ENCODE data around the gene FOXA2. TPM values are rescaled to one million over a fixed set of nuclear protein-coding genes. Genes with fewer than 3 reads are reported as not detected.

FOXA2 gene
- total RNA-seq, 1 donor from 2014 or later: 23.5 TPM

GRCh38 chr20:22548040-22548439 lies 36.3 kb downstream of the FOXA2 start:
- no peaks in the 10 kb centered on the region for H3K36me3 ChIP-seq
- ATAC-seq: no peak
- H3K4me1 ChIP-seq: no peaks in the 10 kb centered on the region
- no peak overlapping the region for H3K4me3 ChIP-seq
- intact Hi-C loops (cut with DNase I): no loop called here
- no peak for DNase-seq
- no peaks in the 10 kb centered on the region for H3K9me3 ChIP-seq
- H3K27me3 ChIP-seq (ENCODE audit: low read depth): no peaks in the 10 kb centered on the region
- H3K27ac ChIP-seq: no peak overlapping the region
- TF ChIP-seq, protein P1, sequence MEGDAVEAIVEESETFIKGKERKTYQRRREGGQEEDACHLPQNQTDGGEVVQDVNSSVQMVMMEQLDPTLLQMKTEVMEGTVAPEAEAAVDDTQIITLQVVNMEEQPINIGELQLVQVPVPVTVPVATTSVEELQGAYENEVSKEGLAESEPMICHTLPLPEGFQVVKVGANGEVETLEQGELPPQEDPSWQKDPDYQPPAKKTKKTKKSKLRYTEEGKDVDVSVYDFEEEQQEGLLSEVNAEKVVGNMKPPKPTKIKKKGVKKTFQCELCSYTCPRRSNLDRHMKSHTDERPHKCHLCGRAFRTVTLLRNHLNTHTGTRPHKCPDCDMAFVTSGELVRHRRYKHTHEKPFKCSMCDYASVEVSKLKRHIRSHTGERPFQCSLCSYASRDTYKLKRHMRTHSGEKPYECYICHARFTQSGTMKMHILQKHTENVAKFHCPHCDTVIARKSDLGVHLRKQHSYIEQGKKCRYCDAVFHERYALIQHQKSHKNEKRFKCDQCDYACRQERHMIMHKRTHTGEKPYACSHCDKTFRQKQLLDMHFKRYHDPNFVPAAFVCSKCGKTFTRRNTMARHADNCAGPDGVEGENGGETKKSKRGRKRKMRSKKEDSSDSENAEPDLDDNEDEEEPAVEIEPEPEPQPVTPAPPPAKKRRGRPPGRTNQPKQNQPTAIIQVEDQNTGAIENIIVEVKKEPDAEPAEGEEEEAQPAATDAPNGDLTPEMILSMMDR (IDR thresholded peaks at IDR 0.05): no peak

- Histone ChIP-seq H3K36me3 (no peaks in the 10 kb centered on the region), H3K27me3 (ENCODE audit: low read depth) (no peaks in the 10 kb centered on the region), H3K27ac (no peak overlapping the region), H3K4me3 (no peak overlapping the region), H3K9me3 (no peaks in the 10 kb centered on the region), H3K4me1 (no peaks in the 10 kb centered on the region)
- DNase-seq: no peak
- intact Hi-C loops (cut with DNase I): no loop called here
- ATAC-seq: no peak
- TF ChIP-seq, protein P1 (IDR thresholded peaks at IDR 0.05): no peak
Observed at GRCh38 chr20:22546344-22546743, 38.0 kb downstream of the FOXA2 start.

DNA sequence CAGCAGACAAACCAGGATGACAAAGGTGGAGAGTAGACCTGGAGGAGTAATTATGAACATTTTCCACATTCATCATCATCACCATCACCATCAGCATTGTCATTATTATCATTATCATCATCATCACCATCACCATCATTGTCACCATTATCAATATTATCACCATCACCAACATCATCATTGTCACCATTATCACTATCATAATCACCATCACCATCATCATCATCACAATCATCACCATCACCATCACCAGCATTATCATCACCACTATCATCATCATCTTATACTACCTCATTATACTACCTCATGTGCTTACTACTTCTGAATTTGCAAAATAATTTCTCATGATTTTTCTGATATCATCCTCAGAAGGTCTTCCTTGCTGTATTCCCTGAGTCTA lies 39.3 kb downstream of the FOXA2 start:
- no peaks in the 10 kb centered on the region for H3K9me3 ChIP-seq
- no peak overlapping the region for H3K27ac ChIP-seq
- TF ChIP-seq, protein P1 (IDR thresholded peaks at IDR 0.05): no peak
- no peaks in the 10 kb centered on the region for H3K36me3 ChIP-seq
- no peaks in the 10 kb centered on the region for H3K27me3 ChIP-seq (ENCODE audit: low read depth)
- ATAC-seq (no peak), DNase-seq (no peak)
- intact Hi-C loops (cut with DNase I): no loop called here
- no peak overlapping the region for H3K4me3 ChIP-seq
- H3K4me1 ChIP-seq: no peaks in the 10 kb centered on the region

- TF ChIP-seq, protein P1 (IDR thresholded peaks at IDR 0.05): no peak
- H3K27me3 ChIP-seq (ENCODE audit: low read depth): no peaks in the 10 kb centered on the region
- no peaks in the 10 kb centered on the region for H3K36me3 ChIP-seq
- DNase-seq: no peak
- no peaks in the 10 kb centered on the region for H3K4me1 ChIP-seq
- intact Hi-C loops (cut with DNase I): no loop called here
- ATAC-seq: no peak
- H3K27ac ChIP-seq: no peak overlapping the region
- H3K9me3 ChIP-seq: no peaks in the 10 kb centered on the region
- H3K4me3 ChIP-seq: no peak overlapping the region
Observed at GRCh38 chr20:22544462-22544861, 39.9 kb downstream of the FOXA2 start.

GRCh38 chr20:22542427-22542826 lies 41.9 kb downstream of the FOXA2 start:
- DNase-seq: no peak
- Histone ChIP-seq H3K27ac (no peak overlapping the region), H3K4me3 (no peak overlapping the region), H3K9me3 (no peaks in the 10 kb centered on the region), H3K4me1 (no peaks in the 10 kb centered on the region), H3K36me3 (no peaks in the 10 kb centered on the region), H3K27me3 (ENCODE audit: low read depth) (no peaks in the 10 kb centered on the region)
- TF ChIP-seq, protein P1 (IDR thresholded peaks at IDR 0.05): no peak
- ATAC-seq: no peak
- intact Hi-C loops (cut with DNase I): no loop called here

DNA sequence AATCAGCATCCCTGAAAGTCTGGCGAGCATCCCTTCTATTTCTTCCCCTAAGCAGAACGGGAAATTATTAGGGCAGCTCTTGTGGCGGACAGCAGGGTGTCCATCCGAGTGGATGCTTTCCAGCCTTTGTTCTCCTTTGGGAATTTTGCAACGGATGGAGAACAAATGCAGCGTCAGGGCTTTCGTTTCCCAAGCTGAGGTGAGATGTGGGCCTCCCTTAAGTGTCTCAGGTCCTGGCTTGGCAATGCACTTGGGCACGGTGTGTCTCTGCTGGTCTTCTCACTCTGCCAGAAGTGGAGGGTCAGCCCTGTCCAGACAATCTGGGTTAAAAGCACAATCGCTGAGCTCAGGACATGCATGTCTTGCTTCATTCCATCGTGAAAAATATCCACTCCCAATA lies 43.5 kb downstream of the FOXA2 start:
- no peaks in the 10 kb centered on the region for H3K27me3 ChIP-seq (ENCODE audit: low read depth)
- no peaks in the 10 kb centered on the region for H3K9me3 ChIP-seq
- DNase-seq (no peak), ATAC-seq (no peak)
- H3K4me1 ChIP-seq: no peaks in the 10 kb centered on the region
- intact Hi-C loops (cut with DNase I): no loop called here
- TF ChIP-seq, protein P1 (IDR thresholded peaks at IDR 0.05): no peak
- no peak overlapping the region for H3K27ac ChIP-seq
- H3K4me3 ChIP-seq: no peak overlapping the region
- no peaks in the 10 kb centered on the region for H3K36me3 ChIP-seq
